GM12891 (cell line): Measurements from ENCODE around the gene PRKCSH.

Experiments used
- PAX5 ChIP-seq: IDR thresholded peaks from 2 replicates; pipeline ENCODE4 v1.6.1; 2011; ENCODE audit warnings: low read length, moderate library complexity, mild to moderate bottlenecking; ENCODE audit not compliant: insufficient read depth, severe bottlenecking
- POLR2A ChIP-seq: IDR thresholded peaks from 2 replicates; pipeline ENCODE4 v1.6.1; 2011; ENCODE audit warnings: low read depth, low read length, control low read depth
- POLR2AphosphoS5 ChIP-seq: IDR thresholded peaks from 2 replicates; pipeline ENCODE4 v1.6.1; 2011; ENCODE audit warnings: low read depth, low read length, control low read depth
- POU2F2 ChIP-seq: IDR thresholded peaks from 2 replicates; pipeline ENCODE4 v1.6.1; 2011; ENCODE audit warnings: low read depth, mild to moderate bottlenecking, control low read depth, low read length, moderate library complexity
- SPI1 ChIP-seq: IDR thresholded peaks from 2 replicates; pipeline ENCODE4 v1.6.1; 2011; ENCODE audit warnings: low read depth, low read length, control low read depth
- TAF1 ChIP-seq: IDR thresholded peaks from 2 replicates; pipeline ENCODE4 v1.6.1; 2011; ENCODE audit warnings: low read depth, low read length, control low read depth

GRCh38 chr19:11465600-11465999, 30.2 kb downstream of the PRKCSH start:
- no peak for TF ChIP-seq TAF1
- no peak for TF ChIP-seq POLR2A
- TF ChIP-seq POLR2AphosphoS5, result no peak
- no peak for TF ChIP-seq PAX5
- no peak for TF ChIP-seq SPI1
- TF ChIP-seq POU2F2, result no peak
